Stomach (tissue), 4 donors: ENCODE results near the gene KIF3B.

Experiments
- POLR2AphosphoS5 ChIP-seq, 3 donors: sonication (generic); formaldehyde crosslinking; IDR thresholded peaks; one replicate each; pipeline ENCODE4 v1.6.1; 2016; ENCODE audit warnings: antibody characterized with exemption in 3 of 3
- TF ChIP-seq, protein P1 (sequence below), 7 experiments: fragments of 450-650 bp in 4 of 7; fragments of 200-600 bp in 3 of 7; sonication (generic) in 3 of 7; IDR thresholded peaks; one replicate each; pipeline ENCODE4 v1.5.1; 2016 to 2019; ENCODE audit warnings: antibody characterized with exemption in 7 of 7, control low read depth in 2 of 7, mild to moderate bottlenecking in 1 of 7

DNA sequence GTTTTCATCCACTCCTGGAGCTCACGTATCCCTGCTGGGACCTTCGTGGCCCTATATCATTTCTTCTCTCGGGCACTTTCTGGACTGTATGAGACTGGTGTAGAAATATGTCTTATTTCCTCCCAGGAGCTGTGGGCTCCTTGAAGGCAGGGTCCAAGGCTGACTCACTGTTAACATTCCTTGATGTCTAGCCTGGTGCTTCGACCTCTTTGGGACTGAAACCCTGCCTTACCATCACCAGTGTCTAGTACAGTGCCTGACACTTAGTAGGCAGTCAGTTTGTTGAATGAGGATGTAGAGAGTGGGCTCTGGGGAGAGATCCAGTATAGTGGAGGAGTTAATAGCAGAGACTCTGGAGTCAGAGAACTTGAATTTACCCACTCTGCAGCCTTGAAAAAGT lies 46.2 kb upstream of the KIF3B start:
- TF ChIP-seq, protein P1, sequence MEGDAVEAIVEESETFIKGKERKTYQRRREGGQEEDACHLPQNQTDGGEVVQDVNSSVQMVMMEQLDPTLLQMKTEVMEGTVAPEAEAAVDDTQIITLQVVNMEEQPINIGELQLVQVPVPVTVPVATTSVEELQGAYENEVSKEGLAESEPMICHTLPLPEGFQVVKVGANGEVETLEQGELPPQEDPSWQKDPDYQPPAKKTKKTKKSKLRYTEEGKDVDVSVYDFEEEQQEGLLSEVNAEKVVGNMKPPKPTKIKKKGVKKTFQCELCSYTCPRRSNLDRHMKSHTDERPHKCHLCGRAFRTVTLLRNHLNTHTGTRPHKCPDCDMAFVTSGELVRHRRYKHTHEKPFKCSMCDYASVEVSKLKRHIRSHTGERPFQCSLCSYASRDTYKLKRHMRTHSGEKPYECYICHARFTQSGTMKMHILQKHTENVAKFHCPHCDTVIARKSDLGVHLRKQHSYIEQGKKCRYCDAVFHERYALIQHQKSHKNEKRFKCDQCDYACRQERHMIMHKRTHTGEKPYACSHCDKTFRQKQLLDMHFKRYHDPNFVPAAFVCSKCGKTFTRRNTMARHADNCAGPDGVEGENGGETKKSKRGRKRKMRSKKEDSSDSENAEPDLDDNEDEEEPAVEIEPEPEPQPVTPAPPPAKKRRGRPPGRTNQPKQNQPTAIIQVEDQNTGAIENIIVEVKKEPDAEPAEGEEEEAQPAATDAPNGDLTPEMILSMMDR (IDR thresholded peaks at IDR 0.05): no peak
- no peak for TF ChIP-seq POLR2AphosphoS5 (IDR thresholded peaks at IDR 0.05)
